Ovary (tissue), 9 donors: ENCODE results near the gene PCNX3. TPM values are rescaled to one million over a fixed set of nuclear protein-coding genes. Genes with fewer than 3 reads are reported as not detected.

Source experiments
- DNase-seq, 5 donors: peaks; one replicate each; pipeline ENCODE4 v3.0.0-alpha.2; 2019 to 2020
- H3K27ac ChIP-seq, 2 donors: fragments of 200-600 bp; one replicate each; pipeline versions ENCODE4 v1.5.1 to v1.8.0; 2019 to 2022
- H3K27me3 ChIP-seq: fragments of 200-600 bp; one replicate; pipeline ENCODE4 v1.8.0; 2022
- H3K36me3 ChIP-seq: fragments of 200-600 bp; sonication (generic); one replicate; pipeline ENCODE4 v1.5.1; 2019
- H3K4me1 ChIP-seq: one replicate; pipeline ENCODE4 v1.8.1; 2013; ENCODE audit warnings: mild to moderate bottlenecking, moderate library complexity; ENCODE audit not compliant: insufficient read depth
- H3K4me3 ChIP-seq: fragments of 200-600 bp; sonication (generic); one replicate; pipeline ENCODE4 v1.5.1; 2017
- H3K9me3 ChIP-seq, 2 donors: fragments of 200-600 bp in 1 of 2; sonication (generic) in 1 of 2; one replicate each; pipeline versions ENCODE4 v1.5.1 to v1.8.1; 2013 to 2019; ENCODE audit warnings: mild to moderate bottlenecking in 1 of 2, moderate library complexity in 1 of 2
- EP300 ChIP-seq: sonication (generic); formaldehyde crosslinking; IDR thresholded peaks from one replicate; pipeline ENCODE4 v1.6.1; 2017; ENCODE audit warnings: antibody characterized with exemption
- POLR2A ChIP-seq: fragments of 450-650 bp; IDR thresholded peaks from one replicate; pipeline ENCODE4 v1.6.1; 2017; ENCODE audit warnings: antibody characterized with exemption, mild to moderate bottlenecking, moderate library complexity
- WGBS, 3 donors: extraction: QIAGEN DNeasy Blood & Tissue Kit in 1 of 3; methylation state at CpG; one replicate each; pipeline versions ENCODE4 v1.1.5 to v1.1.7; 2013 to 2017; 5-methylcytosine and 5-hydroxymethylcytosine counted together
- intact Hi-C, 4 donors: fragments of 100-400 bp; cut with DNase I; formaldehyde crosslinking; loops; one replicate each; pipeline versions ENCODE4 v1.11.0 to v1.15.1; 2022 to 2023
- polyA plus RNA-seq, 2 donors: library from polyadenylated mRNA; stranded (reverse); fragments of 200-250 nt in 1 of 2; fragments of 350-450 nt in 1 of 2; fragmentation: Illumina TruSeq in 1 of 2; extraction: RNeasy Lipid Tissue Mini Kit (QIAGEN cat#74804) in 1 of 2; gene quantifications; one replicate each; pipeline ENCODE4 v1.2.3, GENCODE V29; 2013 to 2014
- total RNA-seq, 7 donors: library from RNA; depleted of rRNA in 2 of 7; stranded (reverse); fragments of >200 nt in 2 of 7; fragmentation: NEBNext Ultra II Directional in 3 of 7; extraction: Animal tissue kit (Norgen Biotek cat#: 25700) in 3 of 7; gene quantifications; one replicate each; pipeline versions ENCODE4 v1.1.0 to v1.2.4, GENCODE V29; 2016 to 2023
- TF ChIP-seq, protein P1 (sequence below), 3 donors: fragments of 450-650 bp in 2 of 3; fragments of 200-600 bp in 1 of 3; IDR thresholded peaks; one replicate each; pipeline versions ENCODE4 v1.5.1 to v1.8.0; 2016 to 2022; ENCODE audit warnings: antibody characterized with exemption in 3 of 3, mild to moderate bottlenecking in 1 of 3
- donor health status: DM: no; HTN: no; CAD: no; lungs with moderate emphysema.
- donor health status: DM: no; HTN: no; CAD: no.
- donor health status: Bipolar disorder and iron deficiency.
- donor health status: DM: yes; HTN: yes; CAD: no.
- donor health status: DM: no; HTN: no; CAD: no.
- donor health status: DM: yes; HTN: yes; CAD: no.

Gene PCNX3
- total and polyA plus RNA-seq, 9 donors, result 3.3 to 42.1 (median 27.1) TPM

GRCh38 chr11:65598258-65598699 is 17.3 kb upstream of the PCNX3 start:
- intact Hi-C loops, result no loop called here
- H3K4me3 ChIP-seq, result no peak overlapping the region
- no peak overlapping the region for H3K27ac ChIP-seq
- no peaks in the 10 kb centered on the region for H3K27me3 ChIP-seq
- H3K4me1 ChIP-seq, result no peaks in the 10 kb centered on the region
- no peak for DNase-seq
- H3K9me3 ChIP-seq, result no peaks in the 10 kb centered on the region
- whole genome bisulfite sequencing, 3 donors, result 84 to 86% (median 86%) methylated on average over 16 of the region's 16 CpGs
- H3K36me3 ChIP-seq, result no peaks in the 10 kb centered on the region
- no peak for TF ChIP-seq EP300
- no peak for TF ChIP-seq POLR2A
- TF ChIP-seq, protein P1, sequence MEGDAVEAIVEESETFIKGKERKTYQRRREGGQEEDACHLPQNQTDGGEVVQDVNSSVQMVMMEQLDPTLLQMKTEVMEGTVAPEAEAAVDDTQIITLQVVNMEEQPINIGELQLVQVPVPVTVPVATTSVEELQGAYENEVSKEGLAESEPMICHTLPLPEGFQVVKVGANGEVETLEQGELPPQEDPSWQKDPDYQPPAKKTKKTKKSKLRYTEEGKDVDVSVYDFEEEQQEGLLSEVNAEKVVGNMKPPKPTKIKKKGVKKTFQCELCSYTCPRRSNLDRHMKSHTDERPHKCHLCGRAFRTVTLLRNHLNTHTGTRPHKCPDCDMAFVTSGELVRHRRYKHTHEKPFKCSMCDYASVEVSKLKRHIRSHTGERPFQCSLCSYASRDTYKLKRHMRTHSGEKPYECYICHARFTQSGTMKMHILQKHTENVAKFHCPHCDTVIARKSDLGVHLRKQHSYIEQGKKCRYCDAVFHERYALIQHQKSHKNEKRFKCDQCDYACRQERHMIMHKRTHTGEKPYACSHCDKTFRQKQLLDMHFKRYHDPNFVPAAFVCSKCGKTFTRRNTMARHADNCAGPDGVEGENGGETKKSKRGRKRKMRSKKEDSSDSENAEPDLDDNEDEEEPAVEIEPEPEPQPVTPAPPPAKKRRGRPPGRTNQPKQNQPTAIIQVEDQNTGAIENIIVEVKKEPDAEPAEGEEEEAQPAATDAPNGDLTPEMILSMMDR (IDR thresholded peaks at IDR 0.05), result no peak

GRCh38 chr11:65599216-65599954 is 16.2 kb upstream of the PCNX3 start:
- 80 to 85% (median 82%) methylated on average over 43 to 49 of the region's 49 CpGs for WGBS, 3 donors
- no peaks in the 10 kb centered on the region for H3K9me3 ChIP-seq
- intact Hi-C loops, result no loop called here
- no peak for DNase-seq
- H3K27ac ChIP-seq, result no peak overlapping the region
- TF ChIP-seq POLR2A (no peak), EP300 (no peak)
- TF ChIP-seq, protein P1 (IDR thresholded peaks at IDR 0.05), result no peak
- no peak overlapping the region for H3K4me3 ChIP-seq
- H3K27me3 ChIP-seq, result no peaks in the 10 kb centered on the region
- no peaks in the 10 kb centered on the region for H3K36me3 ChIP-seq
- H3K4me1 ChIP-seq, result no peaks in the 10 kb centered on the region

GRCh38 chr11:65599955-65600246 is 15.7 kb upstream of the PCNX3 start:
- Histone ChIP-seq H3K27ac (no peak overlapping the region), H3K4me3 (no peak overlapping the region), H3K4me1 (no peaks in the 10 kb centered on the region), H3K9me3 (no peaks in the 10 kb centered on the region), H3K27me3 (no peaks in the 10 kb centered on the region), H3K36me3 (no peaks in the 10 kb centered on the region)
- 93 to 95% (median 94%) methylated on average over 6 of the region's 6 CpGs for WGBS, 3 donors
- DNase-seq, result no peak
- intact Hi-C loops, result no loop called here
- TF ChIP-seq, protein P1 (IDR thresholded peaks at IDR 0.05), result no peak
- TF ChIP-seq EP300 (no peak), POLR2A (no peak)

- Histone ChIP-seq H3K9me3 (no peaks in the 10 kb centered on the region), H3K27ac (no peak overlapping the region), H3K4me1 (peaks cover 5% of the 10 kb centered on the region), H3K36me3 (no peaks in the 10 kb centered on the region), H3K27me3 (no peaks in the 10 kb centered on the region), H3K4me3 (no peak overlapping the region)
- DNase-seq, result no peak
- WGBS, 3 donors, result 91 to 100% (median 100%) methylated on average over 1 of the region's 1 CpG
- TF ChIP-seq EP300 (no peak), POLR2A (no peak)
- TF ChIP-seq, protein P1 (IDR thresholded peaks at IDR 0.05), result no peak
- intact Hi-C loops, result no loop called here
Measured at GRCh38 chr11:65604258-65604657, 11.3 kb upstream of the PCNX3 start.
